ENCODE measurements around the gene GSTO1. TPM values are rescaled to one million over a fixed set of nuclear protein-coding genes. Genes with fewer than 3 reads are reported as not detected.

GSTO1 gene
- total and polyA plus RNA-seq, 2 of the 13 experiments (the other 11 are each of a cell fraction or from before 2014, with no cell fraction given) = 228 to 300 TPM

DNA sequence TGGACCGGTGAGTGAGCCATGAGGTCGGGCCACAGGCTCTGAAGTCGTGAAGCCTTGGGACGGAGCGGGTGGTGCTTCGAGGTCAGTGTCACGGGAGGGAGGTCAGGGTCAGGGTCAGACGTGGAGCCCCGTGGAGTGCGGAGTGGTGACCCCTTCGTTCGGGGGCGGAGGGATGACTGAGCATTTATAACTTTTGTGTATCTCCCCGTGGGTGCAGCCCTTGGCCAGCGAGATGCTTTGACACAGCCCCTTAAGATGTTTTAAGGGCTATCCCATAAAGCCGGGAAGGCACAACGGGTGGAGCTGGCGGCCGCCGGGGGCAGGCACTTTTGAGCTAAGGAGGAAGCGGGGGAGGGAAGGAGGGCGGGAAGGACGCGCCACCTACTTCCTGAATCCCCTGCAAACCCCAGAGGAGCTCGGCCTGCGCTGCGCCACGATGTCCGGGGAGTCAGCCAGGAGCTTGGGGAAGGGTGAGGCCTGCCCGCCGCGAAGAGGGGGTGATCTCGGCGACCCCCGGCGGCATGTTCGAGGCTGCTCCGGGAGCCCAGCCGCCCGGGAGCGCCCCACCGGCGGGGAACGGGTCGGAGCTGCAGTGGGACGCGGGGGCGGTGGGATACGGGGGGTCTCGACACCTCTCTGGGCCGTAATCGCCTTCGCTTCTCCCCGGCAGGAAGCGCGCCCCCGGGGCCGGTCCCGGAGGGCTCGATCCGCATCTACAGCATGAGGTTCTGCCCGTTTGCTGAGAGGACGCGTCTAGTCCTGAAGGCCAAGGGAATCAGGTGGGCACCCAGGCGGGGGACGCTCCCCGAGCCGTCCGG, at the start of gene GSTO1 (continued):
- TF ChIP-seq, protein P1, sequence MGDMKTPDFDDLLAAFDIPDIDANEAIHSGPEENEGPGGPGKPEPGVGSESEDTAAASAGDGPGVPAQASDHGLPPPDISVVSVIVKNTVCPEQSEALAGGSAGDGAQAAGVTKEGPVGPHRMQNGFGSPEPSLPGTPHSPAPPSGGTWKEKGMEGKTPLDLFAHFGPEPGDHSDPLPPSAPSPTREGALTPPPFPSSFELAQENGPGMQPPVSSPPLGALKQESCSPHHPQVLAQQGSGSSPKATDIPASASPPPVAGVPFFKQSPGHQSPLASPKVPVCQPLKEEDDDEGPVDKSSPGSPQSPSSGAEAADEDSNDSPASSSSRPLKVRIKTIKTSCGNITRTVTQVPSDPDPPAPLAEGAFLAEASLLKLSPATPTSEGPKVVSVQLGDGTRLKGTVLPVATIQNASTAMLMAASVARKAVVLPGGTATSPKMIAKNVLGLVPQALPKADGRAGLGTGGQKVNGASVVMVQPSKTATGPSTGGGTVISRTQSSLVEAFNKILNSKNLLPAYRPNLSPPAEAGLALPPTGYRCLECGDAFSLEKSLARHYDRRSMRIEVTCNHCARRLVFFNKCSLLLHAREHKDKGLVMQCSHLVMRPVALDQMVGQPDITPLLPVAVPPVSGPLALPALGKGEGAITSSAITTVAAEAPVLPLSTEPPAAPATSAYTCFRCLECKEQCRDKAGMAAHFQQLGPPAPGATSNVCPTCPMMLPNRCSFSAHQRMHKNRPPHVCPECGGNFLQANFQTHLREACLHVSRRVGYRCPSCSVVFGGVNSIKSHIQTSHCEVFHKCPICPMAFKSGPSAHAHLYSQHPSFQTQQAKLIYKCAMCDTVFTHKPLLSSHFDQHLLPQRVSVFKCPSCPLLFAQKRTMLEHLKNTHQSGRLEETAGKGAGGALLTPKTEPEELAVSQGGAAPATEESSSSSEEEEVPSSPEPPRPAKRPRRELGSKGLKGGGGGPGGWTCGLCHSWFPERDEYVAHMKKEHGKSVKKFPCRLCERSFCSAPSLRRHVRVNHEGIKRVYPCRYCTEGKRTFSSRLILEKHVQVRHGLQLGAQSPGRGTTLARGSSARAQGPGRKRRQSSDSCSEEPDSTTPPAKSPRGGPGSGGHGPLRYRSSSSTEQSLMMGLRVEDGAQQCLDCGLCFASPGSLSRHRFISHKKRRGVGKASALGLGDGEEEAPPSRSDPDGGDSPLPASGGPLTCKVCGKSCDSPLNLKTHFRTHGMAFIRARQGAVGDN (CRISPR knock-in tag; IDR thresholded peaks at IDR 0.05) = peak; percentile 92
- TF ChIP-seq GATAD1 (CRISPR knock-in tag; IDR thresholded peaks at IDR 0.05) (peak; percentile 57; the same call in 1 of the 2 replicates), ZBTB8A (CRISPR knock-in tag; IDR thresholded peaks at IDR 0.05; ENCODE audit: borderline replicate concordance, low read depth) (no peak), NFE2L2 (IDR thresholded peaks at IDR 0.05; ENCODE audit: low read length) (peak; percentile 74; the same call in 1 of the 2 replicates), ZMYM4 (CRISPR knock-in tag; IDR thresholded peaks at IDR 0.05) (peak; percentile 49; the same call in 1 of the 2 replicates), ZNF296 (CRISPR knock-in tag; conservative IDR thresholded peaks at IDR 0.05) (0 out of 2 replicates have a peak, but pooled peaks have one; percentile 66), ZNF160 (CRISPR knock-in tag; IDR thresholded peaks at IDR 0.05) (0 out of 2 replicates have a peak, but pooled peaks have one; percentile 15), FLYWCH1 (CRISPR knock-in tag; IDR thresholded peaks at IDR 0.05) (no peak), LCORL (IDR thresholded peaks at IDR 0.05) (no peak), LCORL (CRISPR knock-in tag; IDR thresholded peaks at IDR 0.05) (peak; percentile 62; the same call in 1 of the 2 replicates), CBX5 (CRISPR knock-in tag; IDR thresholded peaks at IDR 0.05; ENCODE audit: borderline replicate concordance) (no peak; the same call in 1 of the 2 replicates), ZFX (CRISPR knock-in tag; IDR thresholded peaks at IDR 0.05; ENCODE audit: low read depth) (peak; percentile 83)
- TF ChIP-seq, protein P2, sequence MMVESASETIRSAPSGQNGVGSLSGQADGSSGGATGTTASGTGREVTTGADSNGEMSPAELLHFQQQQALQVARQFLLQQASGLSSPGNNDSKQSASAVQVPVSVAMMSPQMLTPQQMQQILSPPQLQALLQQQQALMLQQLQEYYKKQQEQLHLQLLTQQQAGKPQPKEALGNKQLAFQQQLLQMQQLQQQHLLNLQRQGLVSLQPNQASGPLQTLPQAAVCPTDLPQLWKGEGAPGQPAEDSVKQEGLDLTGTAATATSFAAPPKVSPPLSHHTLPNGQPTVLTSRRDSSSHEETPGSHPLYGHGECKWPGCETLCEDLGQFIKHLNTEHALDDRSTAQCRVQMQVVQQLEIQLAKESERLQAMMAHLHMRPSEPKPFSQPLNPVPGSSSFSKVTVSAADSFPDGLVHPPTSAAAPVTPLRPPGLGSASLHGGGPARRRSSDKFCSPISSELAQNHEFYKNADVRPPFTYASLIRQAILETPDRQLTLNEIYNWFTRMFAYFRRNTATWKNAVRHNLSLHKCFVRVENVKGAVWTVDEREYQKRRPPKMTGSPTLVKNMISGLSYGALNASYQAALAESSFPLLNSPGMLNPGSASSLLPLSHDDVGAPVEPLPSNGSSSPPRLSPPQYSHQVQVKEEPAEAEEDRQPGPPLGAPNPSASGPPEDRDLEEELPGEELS (CRISPR knock-in tag; IDR thresholded peaks at IDR 0.05) = 0 out of 2 replicates have a peak, but pooled peaks have one; percentile 9
- TF ChIP-seq, protein P3, sequence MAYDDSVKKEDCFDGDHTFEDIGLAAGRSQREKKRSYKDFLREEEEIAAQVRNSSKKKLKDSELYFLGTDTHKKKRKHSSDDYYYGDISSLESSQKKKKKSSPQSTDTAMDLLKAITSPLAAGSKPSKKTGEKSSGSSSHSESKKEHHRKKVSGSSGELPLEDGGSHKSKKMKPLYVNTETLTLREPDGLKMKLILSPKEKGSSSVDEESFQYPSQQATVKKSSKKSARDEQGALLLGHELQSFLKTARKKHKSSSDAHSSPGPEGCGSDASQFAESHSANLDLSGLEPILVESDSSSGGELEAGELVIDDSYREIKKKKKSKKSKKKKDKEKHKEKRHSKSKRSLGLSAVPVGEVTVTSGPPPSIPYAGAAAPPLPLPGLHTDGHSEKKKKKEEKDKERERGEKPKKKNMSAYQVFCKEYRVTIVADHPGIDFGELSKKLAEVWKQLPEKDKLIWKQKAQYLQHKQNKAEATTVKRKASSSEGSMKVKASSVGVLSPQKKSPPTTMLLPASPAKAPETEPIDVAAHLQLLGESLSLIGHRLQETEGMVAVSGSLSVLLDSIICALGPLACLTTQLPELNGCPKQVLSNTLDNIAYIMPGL (CRISPR knock-in tag; IDR thresholded peaks at IDR 0.05; ENCODE audit: borderline replicate concordance in 1 of 2, low read depth in 1 of 2) = peak; percentile 49 to 77; a peak in 3 of 4 replicates
- TF ChIP-seq, protein P4, sequence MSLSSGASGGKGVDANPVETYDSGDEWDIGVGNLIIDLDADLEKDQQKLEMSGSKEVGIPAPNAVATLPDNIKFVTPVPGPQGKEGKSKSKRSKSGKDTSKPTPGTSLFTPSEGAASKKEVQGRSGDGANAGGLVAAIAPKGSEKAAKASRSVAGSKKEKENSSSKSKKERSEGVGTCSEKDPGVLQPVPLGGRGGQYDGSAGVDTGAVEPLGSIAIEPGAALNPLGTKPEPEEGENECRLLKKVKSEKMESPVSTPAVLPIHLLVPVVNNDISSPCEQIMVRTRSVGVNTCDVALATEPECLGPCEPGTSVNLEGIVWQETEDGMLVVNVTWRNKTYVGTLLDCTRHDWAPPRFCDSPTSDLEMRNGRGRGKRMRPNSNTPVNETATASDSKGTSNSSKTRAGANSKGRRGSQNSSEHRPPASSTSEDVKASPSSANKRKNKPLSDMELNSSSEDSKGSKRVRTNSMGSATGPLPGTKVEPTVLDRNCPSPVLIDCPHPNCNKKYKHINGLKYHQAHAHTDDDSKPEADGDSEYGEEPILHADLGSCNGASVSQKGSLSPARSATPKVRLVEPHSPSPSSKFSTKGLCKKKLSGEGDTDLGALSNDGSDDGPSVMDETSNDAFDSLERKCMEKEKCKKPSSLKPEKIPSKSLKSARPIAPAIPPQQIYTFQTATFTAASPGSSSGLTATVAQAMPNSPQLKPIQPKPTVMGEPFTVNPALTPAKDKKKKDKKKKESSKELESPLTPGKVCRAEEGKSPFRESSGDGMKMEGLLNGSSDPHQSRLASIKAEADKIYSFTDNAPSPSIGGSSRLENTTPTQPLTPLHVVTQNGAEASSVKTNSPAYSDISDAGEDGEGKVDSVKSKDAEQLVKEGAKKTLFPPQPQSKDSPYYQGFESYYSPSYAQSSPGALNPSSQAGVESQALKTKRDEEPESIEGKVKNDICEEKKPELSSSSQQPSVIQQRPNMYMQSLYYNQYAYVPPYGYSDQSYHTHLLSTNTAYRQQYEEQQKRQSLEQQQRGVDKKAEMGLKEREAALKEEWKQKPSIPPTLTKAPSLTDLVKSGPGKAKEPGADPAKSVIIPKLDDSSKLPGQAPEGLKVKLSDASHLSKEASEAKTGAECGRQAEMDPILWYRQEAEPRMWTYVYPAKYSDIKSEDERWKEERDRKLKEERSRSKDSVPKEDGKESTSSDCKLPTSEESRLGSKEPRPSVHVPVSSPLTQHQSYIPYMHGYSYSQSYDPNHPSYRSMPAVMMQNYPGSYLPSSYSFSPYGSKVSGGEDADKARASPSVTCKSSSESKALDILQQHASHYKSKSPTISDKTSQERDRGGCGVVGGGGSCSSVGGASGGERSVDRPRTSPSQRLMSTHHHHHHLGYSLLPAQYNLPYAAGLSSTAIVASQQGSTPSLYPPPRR (CRISPR knock-in tag; IDR thresholded peaks at IDR 0.05; ENCODE audit: borderline replicate concordance) = peak; percentile 70; the same call in 1 of the 2 replicates

All from HepG2 (cell line).